Effector memory CD8-positive, alpha-beta T cell (primary cell): ENCODE data around the gene SPOCK2.
A peak's percentile ranks its signal among the peaks of the same experiment; 100 is the strongest.

Source experiments
- ATAC-seq: fragments of 150-1000 bp; cut with Tn5 transposase; replicated peaks from 2 replicates; pipeline ENCODE4 v1.10.0; 2021; ENCODE audit warnings: mild to moderate bottlenecking, moderate library complexity
- DNase-seq, 3 experiments: peaks; one replicate each; pipeline ENCODE4 v3.0.0; 2021
- H3K27ac Mint-ChIP-seq, 2 donors: one replicate each; pipeline ENCODE4 v1.8.0; 2022; ENCODE audit warnings: mild to moderate bottlenecking in 2 of 2, mixed read lengths in 2 of 2, moderate library complexity in 2 of 2
- H3K27me3 Mint-ChIP-seq, 2 donors: one replicate each; pipeline ENCODE4 v1.8.0; 2022; ENCODE audit warnings: mixed read lengths in 2 of 2
- H3K36me3 Mint-ChIP-seq: one replicate; pipeline ENCODE4 v1.8.0; 2022; ENCODE audit warnings: mild to moderate bottlenecking, moderate library complexity, mixed read lengths; ENCODE audit not compliant: insufficient read depth
- H3K4me1 Mint-ChIP-seq, 2 donors: one replicate each; pipeline ENCODE4 v1.8.0; 2022; ENCODE audit warnings: low read depth in 2 of 2, mixed read lengths in 2 of 2
- H3K4me3 Mint-ChIP-seq, 2 donors: one replicate each; pipeline ENCODE4 v1.8.0; 2022; ENCODE audit warnings: mild to moderate bottlenecking in 2 of 2, mixed read lengths in 2 of 2, moderate library complexity in 2 of 2
- H3K9me3 Mint-ChIP-seq, 2 donors: one replicate each; pipeline ENCODE4 v1.8.0; 2022; ENCODE audit warnings: mixed read lengths in 2 of 2

The SPOCK2 gene

DNA sequence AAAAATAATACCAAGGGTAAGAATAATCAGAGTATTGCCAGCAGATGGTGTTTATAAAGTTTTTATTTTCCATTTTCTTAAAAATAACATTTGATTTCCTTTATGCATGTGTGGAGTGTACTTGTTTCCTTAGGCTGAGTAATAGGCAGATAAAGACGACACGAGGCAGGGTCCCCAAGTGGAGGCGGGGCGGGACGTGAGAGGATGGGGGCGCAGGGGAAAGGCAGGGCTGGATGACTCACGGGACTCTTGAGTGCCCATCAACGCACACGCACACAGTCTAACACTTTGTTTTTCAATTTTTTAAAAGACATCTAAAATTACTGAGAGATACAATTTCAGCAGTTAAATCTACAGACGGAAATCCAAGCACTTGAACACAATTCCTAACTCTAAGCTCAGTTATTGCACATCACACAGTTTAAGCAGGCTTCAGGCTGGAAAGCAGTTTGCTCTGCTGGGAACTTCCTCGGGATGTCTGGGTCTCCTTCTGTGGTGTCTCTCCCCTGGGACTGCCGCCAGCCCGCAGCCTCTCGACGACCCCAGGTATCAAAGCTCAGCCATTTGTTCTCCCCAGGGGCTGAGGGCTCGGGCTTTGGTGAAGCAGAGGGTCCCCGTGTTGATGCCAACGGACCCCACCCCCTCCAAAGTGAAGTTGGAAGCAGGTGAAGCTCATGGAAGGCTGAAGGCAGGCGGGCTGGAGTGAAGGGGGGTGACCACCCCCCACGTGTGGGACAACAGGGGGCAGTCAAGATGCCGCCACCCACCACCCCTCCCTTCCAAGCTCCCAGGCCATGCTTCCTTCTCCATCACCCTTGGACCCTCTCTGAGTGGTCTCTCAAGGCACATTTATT is 29.1 kb downstream of the SPOCK2 start:
- no peaks in the 10 kb centered on the region for H3K27me3 Mint-ChIP-seq
- peak overlapping the region; percentile 81 to 98 for H3K27ac Mint-ChIP-seq
- ATAC-seq (peak; percentile 18), DNase-seq (peak in 1 of 3 experiments; percentile 27)
- no peaks in the 10 kb centered on the region for H3K9me3 Mint-ChIP-seq
- peaks cover 82% of the 10 kb centered on the region for H3K36me3 Mint-ChIP-seq
- H3K4me1 Mint-ChIP-seq = peaks cover 36 to 44% of the 10 kb centered on the region in 2 donors
- peak overlapping the region; percentile 43 to 67 for H3K4me3 Mint-ChIP-seq

DNA sequence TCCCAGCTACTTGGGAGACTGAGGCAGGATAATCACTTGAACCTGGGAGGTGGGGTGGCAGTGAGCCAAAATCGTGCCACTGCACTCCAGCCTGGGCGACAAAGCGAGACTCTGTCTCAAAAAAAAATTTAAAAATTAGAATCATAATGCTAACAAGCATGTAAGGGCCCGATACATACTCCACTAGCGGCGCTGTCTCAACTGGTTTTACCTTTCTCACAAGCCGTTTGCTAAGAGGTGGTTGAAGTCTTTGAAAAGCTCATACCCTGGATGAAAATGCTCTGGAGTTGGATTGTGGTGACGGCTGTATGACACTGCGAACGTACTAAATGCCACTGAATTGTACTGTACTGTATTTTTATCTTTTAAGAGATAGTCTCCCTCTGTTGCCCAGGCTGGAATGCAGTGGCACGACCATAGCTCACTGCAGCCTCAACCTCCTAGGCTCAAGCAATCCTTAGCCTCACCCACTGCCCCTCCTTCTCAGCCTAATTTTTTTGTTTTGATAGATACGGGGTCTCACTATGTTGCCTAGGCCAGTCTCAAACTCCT is 29.9 kb downstream of the SPOCK2 start:
- DNase-seq (no peak), ATAC-seq (peak; percentile 6)
- Mint-ChIP-seq H3K9me3 (no peaks in the 10 kb centered on the region), H3K27ac (peak overlapping the region; percentile 81 to 98), H3K4me1 (peaks cover 30 to 41% of the 10 kb centered on the region in 2 donors), H3K27me3 (no peaks in the 10 kb centered on the region), H3K36me3 (peaks cover 80% of the 10 kb centered on the region), H3K4me3 (peak overlapping the region; percentile 43 to 67)

DNA sequence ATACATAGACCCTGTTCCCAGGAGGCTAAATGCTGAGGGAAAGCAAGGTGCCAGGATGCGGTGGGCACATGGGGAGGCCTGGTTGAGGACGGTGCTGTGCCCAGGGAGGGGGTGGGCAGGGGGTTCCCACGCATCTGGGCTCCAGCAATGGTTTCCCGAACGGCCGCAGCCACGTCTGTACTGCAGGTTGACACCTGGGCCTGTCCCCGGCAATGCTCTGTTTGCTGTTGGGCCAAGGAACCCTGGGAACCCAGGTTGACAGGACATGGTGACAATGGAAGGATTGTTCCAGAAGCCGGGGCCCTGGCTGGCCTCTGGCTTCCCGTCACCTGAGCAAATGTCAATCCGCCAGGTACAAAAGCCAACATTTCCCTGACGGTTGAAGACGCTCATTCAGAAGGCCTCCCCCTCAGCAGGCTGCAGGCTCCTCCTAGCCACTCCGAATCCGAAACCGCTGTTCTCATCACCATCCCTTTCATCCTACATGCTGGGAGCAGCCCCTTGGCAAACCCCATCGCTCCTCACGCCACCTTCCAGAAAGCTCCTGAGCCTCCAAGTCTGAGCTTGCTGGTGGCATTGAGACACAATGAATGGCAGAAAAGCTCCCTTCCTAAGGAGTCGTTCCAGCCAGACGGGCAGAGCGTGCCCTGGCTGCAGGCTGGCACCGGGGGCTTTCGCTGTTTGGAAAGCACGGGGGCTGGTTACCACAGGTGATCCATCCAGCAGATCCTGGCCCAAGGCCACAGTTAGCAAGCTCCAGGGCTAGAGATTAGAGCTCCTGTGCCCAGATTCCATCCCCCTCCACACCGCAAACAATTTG is 31.2 kb downstream of the SPOCK2 start:
- Mint-ChIP-seq H3K27me3 (no peaks in the 10 kb centered on the region), H3K9me3 (no peaks in the 10 kb centered on the region), H3K4me1 (peaks cover 28 to 33% of the 10 kb centered on the region in 2 donors), H3K36me3 (peaks cover 67% of the 10 kb centered on the region), H3K4me3 (peak overlapping the region in 1 of 2 donors; percentile 58), H3K27ac (peak overlapping the region in 1 of 2 donors; percentile 98)
- DNase-seq (no peak), ATAC-seq (no peak)

DNA sequence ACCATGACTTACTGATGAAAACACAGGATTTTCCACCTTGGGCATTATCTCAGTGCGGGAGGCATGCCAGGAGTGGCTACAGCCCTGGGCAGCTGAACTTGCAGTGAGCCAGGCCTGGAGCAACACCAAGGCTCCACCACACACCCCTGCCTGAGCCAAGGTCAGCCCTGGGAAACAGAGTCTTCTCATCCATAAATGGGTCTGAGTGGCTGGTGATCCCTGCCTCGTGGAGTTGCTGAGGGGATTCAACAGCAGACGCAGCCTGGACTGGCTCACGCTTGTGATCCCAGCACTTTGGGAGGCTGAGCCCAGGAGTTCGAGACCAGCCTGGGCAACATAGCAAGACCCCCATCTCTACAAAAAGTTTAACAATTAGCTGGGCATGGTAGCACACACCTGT is 32.2 kb downstream of the SPOCK2 start:
- DNase-seq (no peak), ATAC-seq (no peak)
- Mint-ChIP-seq H3K27ac (peak overlapping the region in 1 of 2 donors; percentile 53), H3K4me3 (no peak overlapping the region), H3K36me3 (peaks cover 60% of the 10 kb centered on the region), H3K4me1 (peaks cover 23 to 27% of the 10 kb centered on the region in 2 donors), H3K27me3 (no peaks in the 10 kb centered on the region), H3K9me3 (no peaks in the 10 kb centered on the region)

DNA sequence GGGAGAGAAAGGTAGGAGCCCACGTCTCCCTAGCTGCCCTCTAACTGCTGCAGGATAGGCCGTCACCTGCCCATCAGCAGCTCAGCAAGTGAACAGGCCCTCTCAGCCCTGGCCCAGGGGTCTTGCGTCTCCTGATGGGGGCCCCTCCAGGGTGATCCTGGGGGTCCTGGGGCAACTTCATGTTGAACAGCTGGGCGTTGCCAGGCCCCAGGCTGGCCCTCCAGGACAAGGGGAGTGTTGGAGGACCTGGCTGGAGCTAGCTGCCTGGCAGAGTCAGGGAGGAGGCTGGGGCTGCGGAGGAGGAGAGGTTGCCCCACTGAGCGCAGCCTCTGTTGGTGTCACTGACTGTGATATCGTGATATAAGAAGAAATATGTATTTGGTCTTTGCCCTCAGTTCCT is 34.7 kb downstream of the SPOCK2 start:
- Mint-ChIP-seq H3K36me3 (peaks cover 35% of the 10 kb centered on the region), H3K4me3 (no peak overlapping the region), H3K27me3 (no peaks in the 10 kb centered on the region), H3K27ac (no peak overlapping the region), H3K9me3 (no peaks in the 10 kb centered on the region), H3K4me1 (peaks cover 10% of the 10 kb centered on the region in 2 donors)
- ATAC-seq = no peak
- no peak for DNase-seq

DNA sequence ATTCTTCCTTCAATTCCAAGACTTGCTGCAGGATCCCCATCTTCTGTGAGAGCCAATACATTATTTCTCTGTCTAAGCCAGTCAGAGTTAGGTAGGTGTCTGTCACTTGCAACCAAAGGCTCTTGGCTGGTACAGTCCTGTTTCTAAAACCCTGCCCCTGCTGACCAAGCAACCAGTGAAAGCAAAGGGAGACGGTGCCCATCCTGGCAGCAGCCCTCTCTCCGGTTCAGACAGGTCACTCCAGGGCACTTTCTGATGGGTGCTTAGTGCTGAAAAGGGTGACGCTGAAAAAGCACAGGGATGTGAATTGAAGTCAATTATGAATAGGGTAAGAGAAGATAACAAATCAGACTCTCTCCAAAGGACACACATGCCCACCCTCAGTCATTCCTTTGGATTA is 37.5 kb downstream of the SPOCK2 start:
- ATAC-seq (no peak), DNase-seq (no peak)
- H3K9me3 Mint-ChIP-seq = no peaks in the 10 kb centered on the region
- no peaks in the 10 kb centered on the region for H3K27me3 Mint-ChIP-seq
- H3K4me1 Mint-ChIP-seq = peaks cover 4 to 7% of the 10 kb centered on the region in 2 donors
- H3K36me3 Mint-ChIP-seq = peaks cover 9% of the 10 kb centered on the region
- no peak overlapping the region for H3K4me3 Mint-ChIP-seq
- H3K27ac Mint-ChIP-seq = no peak overlapping the region

DNA sequence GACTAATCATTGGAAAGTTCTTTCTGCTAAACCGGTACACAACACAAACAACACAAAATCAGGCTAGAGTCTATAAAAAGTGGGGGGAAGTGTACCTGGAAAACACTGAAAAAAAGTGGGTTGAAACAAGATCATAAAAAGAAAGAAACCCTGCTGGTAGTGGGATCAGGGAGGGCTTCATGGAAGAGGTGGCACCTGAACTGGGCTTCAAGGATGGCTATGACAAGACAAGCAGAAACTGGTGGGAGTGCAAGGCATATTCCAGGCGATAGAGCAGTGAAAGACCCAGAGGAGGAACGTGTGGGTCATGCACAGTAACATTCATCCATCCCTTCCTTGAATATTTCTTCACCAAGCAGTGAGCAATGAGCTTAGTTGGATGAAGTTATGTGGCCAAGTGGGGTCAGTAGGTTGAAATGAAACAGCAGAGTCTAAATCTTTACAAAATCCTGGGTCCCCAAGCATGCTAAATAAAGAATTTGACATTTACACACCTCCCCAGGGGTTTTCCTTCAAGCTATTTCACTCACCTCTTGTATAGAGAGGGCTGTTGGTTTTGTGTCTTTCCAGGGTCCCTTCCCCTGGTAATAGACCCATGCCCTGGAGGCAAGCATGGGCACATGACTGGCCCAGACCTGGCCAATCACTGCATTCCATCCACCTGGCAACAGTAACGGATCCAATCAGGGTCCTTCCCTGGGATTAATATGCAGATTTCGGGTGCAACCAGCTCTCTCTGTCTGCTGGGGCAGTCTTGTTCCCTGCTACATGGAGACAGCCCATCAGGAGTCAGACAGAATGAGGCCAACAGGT is 38.2 kb downstream of the SPOCK2 start:
- Mint-ChIP-seq H3K4me3 (no peak overlapping the region), H3K27me3 (no peaks in the 10 kb centered on the region), H3K36me3 (peaks cover 9% of the 10 kb centered on the region), H3K27ac (no peak overlapping the region), H3K9me3 (no peaks in the 10 kb centered on the region), H3K4me1 (peaks cover 4 to 7% of the 10 kb centered on the region in 2 donors)
- no peak for ATAC-seq
- DNase-seq = no peak

DNA sequence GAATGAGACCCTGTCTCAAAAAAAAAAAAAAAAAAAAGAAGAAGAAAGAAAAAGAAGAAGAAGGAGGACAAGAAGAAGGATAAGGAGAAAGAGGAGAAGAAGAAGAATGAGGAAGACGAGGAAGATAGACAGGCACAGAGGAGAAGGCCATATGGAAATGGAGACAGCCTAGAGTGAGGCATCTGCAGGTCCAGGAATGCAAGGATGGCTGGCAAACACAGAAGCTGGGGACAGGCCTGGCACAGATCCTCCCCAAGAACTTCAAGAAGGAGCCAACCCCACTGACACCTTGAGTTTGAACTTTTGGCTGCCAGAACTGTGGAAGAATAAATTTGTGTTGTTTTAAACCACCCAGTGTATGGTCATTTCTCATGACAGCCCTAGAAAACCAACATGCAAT is 38.9 kb downstream of the SPOCK2 start:
- ATAC-seq = no peak
- Mint-ChIP-seq H3K9me3 (no peaks in the 10 kb centered on the region), H3K36me3 (peaks cover 9% of the 10 kb centered on the region), H3K4me1 (peaks cover 3 to 4% of the 10 kb centered on the region in 2 donors), H3K4me3 (no peak overlapping the region), H3K27me3 (no peaks in the 10 kb centered on the region), H3K27ac (no peak overlapping the region)
- DNase-seq = no peak

DNA sequence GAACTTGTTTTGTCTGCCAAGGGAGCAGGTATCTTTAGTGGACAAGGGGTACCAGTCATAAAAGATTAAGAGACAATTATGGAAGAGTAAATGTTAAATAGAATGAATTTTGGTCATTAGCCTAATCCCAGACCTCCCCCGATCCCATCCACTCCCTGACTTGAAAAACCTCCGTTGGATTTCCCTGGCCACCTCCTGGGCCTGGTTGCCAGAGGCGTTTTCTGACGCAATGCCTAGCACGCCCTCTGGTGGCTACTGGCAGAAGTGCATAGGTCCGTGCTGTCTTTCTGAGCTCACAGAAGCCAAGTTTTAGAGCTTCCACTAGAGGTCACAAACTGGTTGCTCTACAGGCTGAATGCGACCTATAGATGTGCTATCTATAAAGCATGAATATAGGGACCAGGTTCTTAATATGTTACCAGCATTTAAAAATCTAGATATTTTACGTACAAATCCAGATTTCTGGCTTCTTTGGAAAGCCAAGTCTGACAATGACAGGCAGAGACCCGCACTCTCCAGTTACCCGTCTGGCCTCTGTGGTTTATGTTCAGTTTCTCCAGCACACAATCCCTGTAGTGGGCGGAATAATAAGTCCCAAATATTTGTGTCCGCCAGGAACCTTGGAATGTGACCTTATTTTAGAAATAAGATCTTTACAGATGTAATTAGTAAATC is 39.8 kb downstream of the SPOCK2 start:
- H3K9me3 Mint-ChIP-seq = no peaks in the 10 kb centered on the region
- peak; percentile 99 for ATAC-seq
- no peak overlapping the region for H3K4me3 Mint-ChIP-seq
- no peaks in the 10 kb centered on the region for H3K27me3 Mint-ChIP-seq
- peaks cover 3 to 4% of the 10 kb centered on the region in 2 donors for H3K4me1 Mint-ChIP-seq
- H3K36me3 Mint-ChIP-seq = peaks cover 4% of the 10 kb centered on the region
- no peak overlapping the region for H3K27ac Mint-ChIP-seq
- DNase-seq = peak; percentile 82 to 88 (median 85)

DNA sequence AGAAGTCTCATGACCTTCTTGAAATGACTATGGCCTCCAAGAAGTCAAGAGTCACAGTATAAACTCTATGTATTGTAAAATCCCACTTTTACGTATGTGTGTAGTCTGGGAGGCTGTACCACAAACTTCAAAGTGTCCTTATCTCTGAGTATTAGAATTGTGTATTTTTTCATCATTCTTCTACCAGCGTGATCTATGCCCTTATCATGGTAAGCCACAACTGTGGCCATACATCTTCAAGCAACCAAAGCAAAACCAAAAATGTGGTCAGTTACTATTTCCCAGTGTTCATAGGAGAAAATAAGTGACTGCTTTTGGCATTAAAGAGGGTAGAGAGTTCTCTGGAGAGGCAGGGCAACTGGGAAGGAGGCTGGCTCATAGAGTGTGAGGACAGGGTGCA is 42.8 kb downstream of the SPOCK2 start:
- H3K9me3 Mint-ChIP-seq = no peaks in the 10 kb centered on the region
- no peak for DNase-seq
- no peak for ATAC-seq
- H3K36me3 Mint-ChIP-seq = peaks cover 4% of the 10 kb centered on the region
- H3K4me1 Mint-ChIP-seq = peaks cover 3 to 9% of the 10 kb centered on the region in 2 donors
- no peaks in the 10 kb centered on the region for H3K27me3 Mint-ChIP-seq
- H3K4me3 Mint-ChIP-seq = no peak overlapping the region
- H3K27ac Mint-ChIP-seq = peak overlapping the region in 1 of 2 donors; percentile 12

DNA sequence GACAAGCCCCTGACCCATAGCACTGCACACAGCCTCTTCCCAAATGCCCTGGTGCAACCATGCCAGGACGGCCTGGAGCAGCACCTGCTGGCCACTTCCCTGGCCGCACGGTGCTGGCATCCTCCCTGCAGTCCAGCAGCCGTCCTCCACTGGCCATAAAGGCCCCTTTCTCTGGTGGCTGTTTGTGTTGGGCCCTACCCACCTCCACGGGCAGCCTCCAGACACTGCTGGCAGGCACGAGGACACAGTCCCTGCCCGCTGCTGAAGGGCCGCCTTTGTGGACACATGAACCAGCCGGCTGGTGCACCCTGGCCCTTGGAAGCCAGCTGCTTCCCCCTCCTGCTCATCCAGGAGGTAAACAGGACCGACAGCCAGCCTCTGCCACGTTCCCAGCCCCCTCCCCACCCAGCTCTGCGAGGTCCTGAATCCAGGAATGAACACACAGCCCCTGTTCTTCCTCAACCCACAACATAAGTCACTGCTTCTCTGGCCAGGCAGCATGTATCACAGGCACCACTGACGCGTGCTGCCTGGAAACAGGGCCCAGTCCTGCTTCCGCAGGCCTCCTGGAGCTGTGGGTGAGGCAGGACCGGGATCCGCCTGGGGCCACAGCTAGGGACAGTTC is 43.8 kb downstream of the SPOCK2 start:
- no peak for ATAC-seq
- Mint-ChIP-seq H3K4me1 (peaks cover 3 to 9% of the 10 kb centered on the region in 2 donors), H3K4me3 (no peak overlapping the region), H3K36me3 (peaks cover 4% of the 10 kb centered on the region), H3K27ac (peak overlapping the region in 1 of 2 donors; percentile 51), H3K9me3 (no peaks in the 10 kb centered on the region), H3K27me3 (no peaks in the 10 kb centered on the region)
- no peak for DNase-seq
